Activated naive CD8-positive, alpha-beta T cell treated with anti-CD3 and anti-CD28 coated beads for 36 hours (primary cell): ENCODE results near the gene MED16. TPM values are rescaled to one million over a fixed set of nuclear protein-coding genes. Genes with fewer than 3 reads are reported as not detected.

Experiments
- DNase-seq: peaks from one replicate; pipeline ENCODE4 v3.0.0; 2021
- H3K27ac Mint-ChIP-seq: one replicate; pipeline ENCODE4 v1.8.0; 2022; ENCODE audit warnings: mild to moderate bottlenecking, moderate library complexity, mixed read lengths
- H3K27me3 Mint-ChIP-seq: one replicate; pipeline ENCODE4 v1.8.0; 2022; ENCODE audit warnings: mild to moderate bottlenecking, mixed read lengths
- H3K36me3 Mint-ChIP-seq: one replicate; pipeline ENCODE4 v1.8.0; 2021; ENCODE audit warnings: mild to moderate bottlenecking, mixed read lengths
- H3K4me1 Mint-ChIP-seq: one replicate; pipeline ENCODE4 v1.8.0; 2021; ENCODE audit warnings: mixed read lengths
- H3K4me3 Mint-ChIP-seq: one replicate; pipeline ENCODE4 v1.8.0; 2022; ENCODE audit warnings: mild to moderate bottlenecking, moderate library complexity, mixed read lengths
- H3K9me3 Mint-ChIP-seq: one replicate; pipeline ENCODE4 v1.8.0; 2022; ENCODE audit warnings: mixed read lengths
- total RNA-seq, 2 experiments: library from RNA; stranded (reverse); gene quantifications; one replicate each; pipeline ENCODE4 v1.2.3, GENCODE V29; 2021

Gene MED16
- total RNA-seq, 2 experiments from 2014 or later = 39.8 to 40.3 TPM

- Mint-ChIP-seq H3K36me3 (peaks cover 3% of the 10 kb centered on the region), H3K9me3 (no peaks in the 10 kb centered on the region), H3K4me3 (no peak overlapping the region), H3K27me3 (no peaks in the 10 kb centered on the region), H3K27ac (no peak overlapping the region), H3K4me1 (peaks cover 11% of the 10 kb centered on the region)
- no peak for DNase-seq
These were observed 24.3 kb downstream of the MED16 start for GRCh38 chr19:868458-869244.

- no peak overlapping the region for H3K4me3 Mint-ChIP-seq
- H3K36me3 Mint-ChIP-seq = peaks cover 3% of the 10 kb centered on the region
- no peaks in the 10 kb centered on the region for H3K9me3 Mint-ChIP-seq
- no peak for DNase-seq
- peaks cover 16% of the 10 kb centered on the region for H3K4me1 Mint-ChIP-seq
- no peaks in the 10 kb centered on the region for H3K27me3 Mint-ChIP-seq
- H3K27ac Mint-ChIP-seq = no peak overlapping the region
These were observed 25.0 kb downstream of the MED16 start for GRCh38 chr19:867855-868457.

- Mint-ChIP-seq H3K27me3 (peaks cover 4% of the 10 kb centered on the region), H3K4me1 (peaks cover 16% of the 10 kb centered on the region), H3K36me3 (peaks cover 3% of the 10 kb centered on the region), H3K9me3 (no peaks in the 10 kb centered on the region), H3K4me3 (no peak overlapping the region), H3K27ac (no peak overlapping the region)
- no peak for DNase-seq
These were observed 25.6 kb downstream of the MED16 start for GRCh38 chr19:867301-867793.

GRCh38 chr19:866769-867300, 26.2 kb downstream of the MED16 start:
- Mint-ChIP-seq H3K27me3 (peaks cover 4% of the 10 kb centered on the region), H3K36me3 (peaks cover 3% of the 10 kb centered on the region), H3K4me1 (peaks cover 12% of the 10 kb centered on the region), H3K27ac (no peak overlapping the region), H3K4me3 (no peak overlapping the region), H3K9me3 (no peaks in the 10 kb centered on the region)
- no peak for DNase-seq

GRCh38 chr19:863315-863620, 29.7 kb downstream of the MED16 start:
- Mint-ChIP-seq H3K4me3 (peak overlapping the region; percentile 47), H3K27me3 (peaks cover 15% of the 10 kb centered on the region), H3K4me1 (peaks cover 10% of the 10 kb centered on the region), H3K36me3 (no peaks in the 10 kb centered on the region), H3K9me3 (no peaks in the 10 kb centered on the region), H3K27ac (no peak overlapping the region)
- DNase-seq = no peak

- Mint-ChIP-seq H3K4me3 (peak overlapping the region; percentile 52), H3K27ac (no peak overlapping the region), H3K9me3 (no peaks in the 10 kb centered on the region), H3K36me3 (no peaks in the 10 kb centered on the region), H3K4me1 (peaks cover 10% of the 10 kb centered on the region), H3K27me3 (peaks cover 18% of the 10 kb centered on the region)
- DNase-seq = peak; percentile 73
These were observed 30.2 kb downstream of the MED16 start for GRCh38 chr19:862581-863314.

GRCh38 chr19:861756-862580, 31.0 kb downstream of the MED16 start:
- H3K27ac Mint-ChIP-seq = no peak overlapping the region
- peaks cover 10% of the 10 kb centered on the region for H3K4me1 Mint-ChIP-seq
- H3K4me3 Mint-ChIP-seq = no peak overlapping the region

GRCh38 chr19:861141-861755, 31.7 kb downstream of the MED16 start:
- peaks cover 10% of the 10 kb centered on the region for H3K4me1 Mint-ChIP-seq
- no peak for DNase-seq
- H3K9me3 Mint-ChIP-seq = no peaks in the 10 kb centered on the region
- H3K36me3 Mint-ChIP-seq = no peaks in the 10 kb centered on the region
- no peak overlapping the region for H3K27ac Mint-ChIP-seq
- H3K4me3 Mint-ChIP-seq = no peak overlapping the region
- peaks cover 21% of the 10 kb centered on the region for H3K27me3 Mint-ChIP-seq

More at GRCh38 chr19:861756-862580, 31.0 kb downstream of the MED16 start:
- DNase-seq = peak; percentile 48
- Mint-ChIP-seq H3K27me3 (peaks cover 21% of the 10 kb centered on the region), H3K36me3 (no peaks in the 10 kb centered on the region), H3K9me3 (no peaks in the 10 kb centered on the region)

GRCh38 chr19:858868-859843, 33.8 kb downstream of the MED16 start, which contains the start of gene CFD:
CFD (plus strand) TSS chr19:859664; CDS start chr19:859690, 26 bp downstream.
- Mint-ChIP-seq H3K4me1 (peaks cover 10% of the 10 kb centered on the region), H3K9me3 (no peaks in the 10 kb centered on the region), H3K4me3 (peak within 1 kb of the TSS; percentile 34), H3K27me3 (peaks cover 21% of the 10 kb centered on the region), H3K36me3 (no peaks in the 10 kb centered on the region), H3K27ac (no peak within 1 kb of the TSS)
- no peak for DNase-seq

GRCh38 chr19:858284-858683, 34.7 kb downstream of the MED16 start:
- DNase-seq = no peak
- no peak overlapping the region for H3K27ac Mint-ChIP-seq
- H3K36me3 Mint-ChIP-seq = no peaks in the 10 kb centered on the region
- H3K9me3 Mint-ChIP-seq = no peaks in the 10 kb centered on the region
- H3K4me1 Mint-ChIP-seq = peaks cover 7% of the 10 kb centered on the region
- H3K4me3 Mint-ChIP-seq = no peak overlapping the region
- peaks cover 21% of the 10 kb centered on the region for H3K27me3 Mint-ChIP-seq

- no peak overlapping the region for H3K4me3 Mint-ChIP-seq
- no peaks in the 10 kb centered on the region for H3K4me1 Mint-ChIP-seq
- H3K27ac Mint-ChIP-seq = no peak overlapping the region
- no peak for DNase-seq
- H3K36me3 Mint-ChIP-seq = no peaks in the 10 kb centered on the region
- peaks cover 32% of the 10 kb centered on the region for H3K27me3 Mint-ChIP-seq
- H3K9me3 Mint-ChIP-seq = no peaks in the 10 kb centered on the region
These were observed 37.3 kb downstream of the MED16 start for GRCh38 chr19:855566-856120.

- Mint-ChIP-seq H3K4me3 (no peak overlapping the region), H3K9me3 (no peaks in the 10 kb centered on the region), H3K27ac (no peak overlapping the region), H3K4me1 (no peaks in the 10 kb centered on the region), H3K27me3 (peaks cover 36% of the 10 kb centered on the region), H3K36me3 (no peaks in the 10 kb centered on the region)
- DNase-seq = no peak
These were observed 37.8 kb downstream of the MED16 start for GRCh38 chr19:855142-855541.

GRCh38 chr19:854549-854948, 38.4 kb downstream of the MED16 start:
- peaks cover 37% of the 10 kb centered on the region for H3K27me3 Mint-ChIP-seq
- H3K9me3 Mint-ChIP-seq = no peaks in the 10 kb centered on the region
- DNase-seq = no peak
- no peaks in the 10 kb centered on the region for H3K4me1 Mint-ChIP-seq
- no peak overlapping the region for H3K4me3 Mint-ChIP-seq
- H3K36me3 Mint-ChIP-seq = no peaks in the 10 kb centered on the region
- no peak overlapping the region for H3K27ac Mint-ChIP-seq
